Dermis microvascular lymphatic vessel endothelial cell (primary cell): ENCODE results near the gene TRIM8. TPM values are rescaled to one million over a fixed set of nuclear protein-coding genes. Genes with fewer than 3 reads are reported as not detected.
"Not testable (repeated sequence)": the region's sequence is repeated elsewhere in the genome, so short reads cannot be mapped to it uniquely, and the experiment has no call there.

Source experiments
- DNase-seq, 2 donors: peaks; one replicate each; pipeline versions ENCODE4 v3.0.0 to v3.0.0-alpha.2; 2010; ENCODE audit warnings: low read depth in 2 of 2
- total RNA-seq: library from RNA; depleted of rRNA; stranded (reverse); fragments of >200 nt; gene quantifications from 2 replicates; pipeline ENCODE4 v1.2.1, GENCODE V29; 2014

TRIM8 gene
- total RNA-seq, 1 donor from 2014 or later = 38.4 TPM

- no peak for DNase-seq
Observed at GRCh38 chr10:102649797-102650654, 5.7 kb downstream of the TRIM8 start.

- no peak for DNase-seq
Observed at GRCh38 chr10:102650655-102651454, 6.6 kb downstream of the TRIM8 start.

GRCh38 chr10:102651455-102652169 is 7.3 kb downstream of the TRIM8 start:
- DNase-seq = no peak

GRCh38 chr10:102652170-102652916 is 8.1 kb downstream of the TRIM8 start:
- no peak for DNase-seq

- no peak for DNase-seq
Observed at GRCh38 chr10:102653060-102653459, 8.8 kb downstream of the TRIM8 start.

GRCh38 chr10:102654566-102654965 is 10.3 kb downstream of the TRIM8 start:
- DNase-seq = no peak

- DNase-seq = no peak
Observed at GRCh38 chr10:102654969-102655368, 10.7 kb downstream of the TRIM8 start.

GRCh38 chr10:102656026-102656425 is 11.7 kb downstream of the TRIM8 start:
- no peak for DNase-seq

- DNase-seq = no peak
Observed at GRCh38 chr10:102656791-102657371, 12.6 kb downstream of the TRIM8 start.

- DNase-seq = no peak
Observed at GRCh38 chr10:102657451-102657850, 13.2 kb downstream of the TRIM8 start.

GRCh38 chr10:102657984-102658724 is 13.9 kb downstream of the TRIM8 start:
- DNase-seq = peak; percentile 80 to 82

GRCh38 chr10:102658802-102659201 is 14.5 kb downstream of the TRIM8 start:
- DNase-seq = no peak

GRCh38 chr10:102660888-102661657 is 16.8 kb downstream of the TRIM8 start:
- no peak for DNase-seq

GRCh38 chr10:102661658-102662028 is 17.4 kb downstream of the TRIM8 start:
- DNase-seq = no peak

- DNase-seq = no peak
Observed at GRCh38 chr10:102665904-102666509, 21.7 kb downstream of the TRIM8 start.

- DNase-seq = not testable (repeated sequence)
Observed at GRCh38 chr10:102667411-102667810, 23.1 kb downstream of the TRIM8 start.

GRCh38 chr10:102668326-102669107 is 24.2 kb downstream of the TRIM8 start:
- DNase-seq = no peak
